COLO829 (cell line): Measurements from ENCODE around the gene SEH1L.
"Not testable (repeated sequence)": the region's sequence is repeated elsewhere in the genome, so short reads cannot be mapped to it uniquely, and the experiment has no call there.

Source experiments
- DNase-seq: peaks from one replicate; pipeline ENCODE4 v3.0.0; 2012; ENCODE audit warnings: low spot score

SEH1L gene, protein sequence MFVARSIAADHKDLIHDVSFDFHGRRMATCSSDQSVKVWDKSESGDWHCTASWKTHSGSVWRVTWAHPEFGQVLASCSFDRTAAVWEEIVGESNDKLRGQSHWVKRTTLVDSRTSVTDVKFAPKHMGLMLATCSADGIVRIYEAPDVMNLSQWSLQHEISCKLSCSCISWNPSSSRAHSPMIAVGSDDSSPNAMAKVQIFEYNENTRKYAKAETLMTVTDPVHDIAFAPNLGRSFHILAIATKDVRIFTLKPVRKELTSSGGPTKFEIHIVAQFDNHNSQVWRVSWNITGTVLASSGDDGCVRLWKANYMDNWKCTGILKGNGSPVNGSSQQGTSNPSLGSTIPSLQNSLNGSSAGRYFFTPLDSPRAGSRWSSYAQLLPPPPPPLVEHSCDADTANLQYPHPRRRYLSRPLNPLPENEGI

GRCh38 chr18:12947285-12948049 lies at the start of gene SEH1L:
SEH1L (plus strand) TSS chr18:12948011; CDS start chr18:12948122, 111 bp downstream.
- peak; percentile 90 for DNase-seq

DNA sequence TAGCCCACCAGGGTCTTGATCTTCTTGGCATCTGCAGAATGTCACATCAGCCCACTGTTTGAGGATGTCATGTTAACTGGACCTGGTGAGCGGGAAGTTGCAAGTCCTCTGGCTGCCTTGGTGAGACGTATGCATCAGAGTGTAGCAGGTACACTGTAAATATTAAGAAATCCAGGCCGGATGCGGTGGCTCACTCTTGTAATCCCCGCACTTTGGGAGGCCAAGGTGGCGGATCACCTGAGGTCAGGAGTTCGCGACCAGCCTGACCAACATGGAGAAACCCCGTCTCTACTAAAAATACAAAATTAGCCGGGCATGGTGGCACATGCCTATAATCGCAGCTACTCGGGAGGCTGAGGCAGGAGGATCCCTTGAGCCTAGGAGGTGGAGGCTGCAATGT lies 46.6 kb upstream of the SEH1L start:
- DNase-seq: not testable (repeated sequence)

DNA sequence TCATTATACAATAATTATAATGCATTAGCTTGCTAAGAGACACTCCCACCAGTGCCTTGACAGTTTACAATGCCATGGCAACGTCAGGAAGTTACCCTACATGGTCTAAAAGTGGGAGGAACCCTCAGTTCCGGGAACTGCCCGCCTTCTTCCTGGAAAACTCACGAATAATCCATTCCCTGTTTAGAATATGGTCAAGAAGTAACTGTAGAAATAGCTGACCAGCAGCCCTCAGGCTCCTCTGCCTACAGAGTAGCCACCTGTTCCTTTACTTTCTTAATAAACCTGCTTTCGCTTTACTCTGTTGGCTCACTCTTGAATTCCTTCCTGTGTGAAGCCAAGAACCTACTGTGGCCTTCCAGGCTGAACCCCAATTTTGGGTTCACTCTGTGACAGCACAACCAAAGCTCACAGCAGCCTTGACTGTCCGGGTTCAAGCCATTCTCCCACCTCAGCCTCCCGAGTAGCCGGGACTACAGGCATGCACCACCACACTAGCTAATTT lies 43.7 kb upstream of the SEH1L start:
- no peak for DNase-seq

GRCh38 chr18:12906119-12906518 lies 41.7 kb upstream of the SEH1L start:
- DNase-seq: no peak

GRCh38 chr18:12906773-12907172 lies 41.0 kb upstream of the SEH1L start:
- no peak for DNase-seq

DNA sequence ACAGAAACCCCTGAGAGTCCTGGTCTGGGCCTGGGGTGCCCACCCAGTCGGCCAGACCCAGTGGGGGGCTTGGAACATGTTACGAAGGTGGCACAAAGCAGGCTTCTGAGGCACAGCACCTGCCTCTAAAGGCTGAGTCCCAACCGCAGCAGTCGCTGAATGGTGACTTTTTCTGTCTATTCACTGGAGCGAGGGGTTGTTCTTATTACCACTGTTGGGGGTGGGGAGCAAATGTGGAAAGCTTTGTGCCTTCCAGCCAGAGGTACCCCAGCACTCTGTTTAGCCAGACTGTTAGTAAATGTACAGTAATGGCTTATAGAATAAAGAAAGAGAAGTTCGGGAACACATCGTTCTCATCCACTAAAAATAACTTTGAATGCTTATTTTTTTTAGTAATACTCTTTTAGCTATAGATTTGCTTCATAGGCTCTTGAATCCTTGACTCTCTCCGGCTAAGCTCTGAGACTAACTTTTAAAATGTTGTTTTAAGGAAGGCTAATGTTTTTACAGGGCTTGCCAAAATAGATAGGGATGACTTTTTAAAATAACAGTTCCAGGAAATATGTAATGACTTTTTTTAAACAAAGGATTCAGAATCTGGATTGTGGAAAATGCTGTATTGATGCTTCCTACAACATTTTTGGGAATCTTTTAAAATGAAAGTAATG lies 40.4 kb upstream of the SEH1L start:
- DNase-seq: no peak

- no peak for DNase-seq
These were observed 39.1 kb upstream of the SEH1L start for GRCh38 chr18:12908706-12909105.

- DNase-seq: no peak
These were observed 36.5 kb upstream of the SEH1L start for GRCh38 chr18:12911025-12911928.

GRCh38 chr18:12911929-12912703 lies 35.7 kb upstream of the SEH1L start:
- DNase-seq: no peak

DNA sequence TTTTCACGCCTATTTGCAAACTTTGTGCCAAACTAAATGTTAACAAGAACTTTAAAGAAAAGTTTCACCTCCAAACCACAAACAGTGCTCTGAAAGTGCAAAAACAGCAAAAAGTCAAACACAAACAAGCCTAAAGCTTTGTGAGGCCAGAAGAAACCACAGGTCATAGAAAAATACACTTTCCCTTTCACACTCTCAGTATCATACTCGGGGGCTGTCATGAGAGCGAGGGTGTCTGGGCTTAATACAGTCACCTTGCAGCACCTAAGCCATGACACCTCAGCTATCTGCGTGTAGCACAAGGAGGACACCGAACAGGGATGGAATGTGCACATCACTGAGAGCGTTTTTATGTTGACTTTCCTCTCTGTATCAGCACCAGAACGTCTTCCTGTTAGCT lies 26.6 kb upstream of the SEH1L start:
- DNase-seq: no peak

GRCh38 chr18:12922266-12922665 lies 25.5 kb upstream of the SEH1L start:
- DNase-seq: no peak

DNA sequence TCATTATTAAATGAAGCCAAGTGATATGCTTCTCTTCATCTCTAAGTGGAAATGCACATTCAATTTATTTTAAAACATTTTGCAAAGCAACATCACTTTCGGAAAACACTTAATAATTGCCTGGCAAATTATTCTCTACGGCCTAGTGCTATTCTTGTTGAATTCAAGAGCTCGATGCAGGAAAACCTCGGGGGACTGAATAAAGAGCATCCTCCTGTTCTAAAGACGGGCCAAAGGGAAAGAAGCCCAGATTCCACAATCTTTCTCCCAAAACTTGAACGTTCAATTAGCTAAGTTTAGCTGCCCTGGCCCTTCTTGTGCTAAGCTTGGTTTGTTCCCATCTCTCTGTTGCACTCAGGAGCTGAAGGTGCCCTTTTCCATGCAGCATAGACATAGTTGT lies 23.2 kb upstream of the SEH1L start:
- DNase-seq: no peak

DNA sequence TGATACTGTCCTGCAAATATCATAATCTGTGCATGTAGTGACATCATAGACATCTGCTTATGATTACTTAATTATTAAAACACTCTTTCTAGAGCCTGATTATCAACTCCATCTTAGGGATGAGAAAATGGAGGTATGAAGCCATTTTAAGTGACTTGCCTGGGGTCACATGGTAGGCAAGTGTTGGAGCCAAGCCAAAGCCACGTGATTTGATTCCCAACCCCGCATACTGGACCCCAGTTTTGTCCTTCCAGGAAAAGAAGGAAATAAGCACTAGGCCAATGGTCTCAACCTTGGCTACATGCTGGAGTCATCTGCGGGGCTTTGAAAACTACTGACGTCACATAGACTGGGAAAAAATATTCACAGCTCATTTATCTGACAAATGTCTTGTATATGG lies 19.6 kb upstream of the SEH1L start:
- no peak for DNase-seq

DNA sequence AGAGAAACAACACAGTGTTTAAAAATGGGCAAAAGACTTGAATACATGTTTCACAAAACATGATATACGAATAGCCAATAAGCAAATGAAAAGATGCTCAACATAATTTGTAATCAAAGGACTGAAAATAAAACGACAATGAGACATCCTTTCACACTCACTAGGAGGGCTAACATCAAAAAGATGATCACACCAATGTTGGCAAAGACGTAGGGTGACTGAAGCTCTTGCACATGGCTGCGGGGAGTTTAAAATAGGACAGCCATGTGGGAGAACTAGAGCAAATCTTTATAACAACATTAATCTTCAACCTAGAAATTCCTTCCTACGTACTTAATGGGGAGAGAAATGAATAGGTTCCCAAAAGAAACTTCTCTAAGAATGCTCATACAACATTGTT lies 19.2 kb upstream of the SEH1L start:
- no peak for DNase-seq

DNA sequence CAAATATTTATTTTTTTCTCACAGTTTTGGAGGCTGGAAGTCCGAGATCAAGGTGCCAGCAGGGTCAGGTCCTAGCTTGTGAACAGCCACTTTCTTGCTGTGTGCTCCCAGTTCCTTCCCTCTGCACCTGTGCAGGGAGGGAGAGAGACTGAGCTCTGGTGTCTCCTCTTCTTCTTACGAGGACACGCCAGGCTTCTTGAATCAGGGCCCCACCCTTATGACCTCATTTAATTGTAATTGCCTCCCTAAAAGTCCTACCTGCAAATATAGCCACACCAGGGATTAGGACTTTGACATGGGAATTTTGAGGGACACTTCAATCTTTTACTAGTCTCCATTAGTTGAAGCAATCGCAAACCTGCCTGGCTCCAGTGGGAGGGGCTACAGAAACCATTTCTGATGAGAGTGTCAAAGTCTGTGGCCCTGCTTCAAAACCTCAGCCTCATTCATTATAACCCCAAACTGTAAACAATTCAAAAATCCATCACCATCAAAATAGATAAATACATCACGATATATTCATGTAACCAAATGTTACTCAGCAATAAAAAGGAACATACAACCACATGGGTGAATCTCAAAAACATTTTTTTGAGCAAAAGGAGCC lies 18.2 kb upstream of the SEH1L start:
- no peak for DNase-seq

DNA sequence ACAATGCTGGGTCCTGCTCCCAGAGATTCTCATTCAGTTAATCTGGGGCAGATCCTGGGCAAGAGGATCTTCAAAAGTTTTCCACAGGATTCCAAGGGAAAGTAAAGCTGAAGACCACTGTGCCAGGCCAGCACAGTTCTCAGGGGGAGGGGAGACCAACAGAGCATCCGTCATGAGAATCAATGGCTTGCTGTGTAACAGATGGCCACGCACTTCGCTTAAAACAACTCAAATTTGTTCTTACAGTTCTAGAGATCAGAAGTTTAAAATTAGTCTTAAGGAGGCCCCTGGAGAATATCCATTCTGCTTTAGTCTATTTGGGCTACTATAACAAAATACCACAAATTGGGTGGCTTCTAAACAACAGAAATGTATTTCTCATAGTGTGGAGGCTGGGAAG lies 17.4 kb upstream of the SEH1L start:
- DNase-seq: no peak

GRCh38 chr18:12930908-12931307 lies 16.9 kb upstream of the SEH1L start:
- no peak for DNase-seq

- DNase-seq: no peak
These were observed 14.5 kb upstream of the SEH1L start for GRCh38 chr18:12933327-12933726.

DNA sequence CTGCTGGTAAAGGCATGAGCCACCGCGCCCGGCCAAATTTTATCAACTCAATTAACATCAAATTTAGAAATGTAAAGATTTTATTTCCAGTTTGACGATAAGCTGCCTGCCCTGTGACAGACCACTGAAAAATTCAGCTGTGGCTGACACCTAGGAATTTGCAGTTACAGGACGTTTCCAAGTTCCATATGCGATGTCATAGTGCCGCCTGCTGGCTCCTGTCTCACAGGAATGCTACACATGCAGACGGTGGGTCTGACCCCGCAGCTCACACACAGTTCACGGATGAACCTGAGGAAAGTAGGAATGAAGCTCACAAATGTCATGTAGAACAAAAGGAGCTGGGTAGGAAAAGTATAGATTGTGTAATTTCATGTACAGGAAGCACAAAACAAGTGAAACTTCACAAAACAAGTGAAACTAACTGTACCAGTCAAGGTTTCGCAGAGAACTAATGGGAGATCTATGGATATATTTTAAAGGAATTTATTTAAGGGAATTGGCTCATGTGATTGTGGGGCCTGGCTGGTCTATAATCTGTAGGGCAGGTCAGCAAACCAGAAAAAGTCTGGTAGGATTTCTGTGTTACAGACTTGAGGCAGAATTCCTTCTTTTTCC lies 13.2 kb upstream of the SEH1L start:
- DNase-seq: peak; percentile 71

- no peak for DNase-seq
These were observed 8.6 kb upstream of the SEH1L start for GRCh38 chr18:12939162-12939561.
